ENCODE measurements around the gene PPARA.

Gene PPARA

GRCh38 chr22:46159212-46159611 lies 8.9 kb downstream of the PPARA start:
- no peak for DNase-seq (ENCODE audit: low read depth, low spot score)
- no peak for TF ChIP-seq CTCF (IDR thresholded peaks at IDR 0.05; ENCODE audit: low read depth, low read length)
- in situ Hi-C loops (cut with HindIII; ENCODE audit: low sequenced_read_pairs): no loop called here
- no peak overlapping the region for H3K4me3 ChIP-seq (ENCODE audit: low read depth, low read length)

- no peak overlapping the region for H3K4me3 ChIP-seq (ENCODE audit: low read depth, low read length)
- TF ChIP-seq CTCF (IDR thresholded peaks at IDR 0.05; ENCODE audit: low read depth, low read length): no peak
- in situ Hi-C loops (cut with HindIII; ENCODE audit: low sequenced_read_pairs): no loop called here
- DNase-seq (ENCODE audit: low read depth, low spot score): no peak
Measured at GRCh38 chr22:46159777-46160176, 9.5 kb downstream of the PPARA start.

- in situ Hi-C loops (cut with HindIII; ENCODE audit: low sequenced_read_pairs): no loop called here
- H3K4me3 ChIP-seq (ENCODE audit: low read depth, low read length): no peak overlapping the region
- DNase-seq (ENCODE audit: low read depth, low spot score): no peak
- TF ChIP-seq CTCF (IDR thresholded peaks at IDR 0.05; ENCODE audit: low read depth, low read length): no peak
Measured at GRCh38 chr22:46162285-46162684, 12.0 kb downstream of the PPARA start.

- H3K4me3 ChIP-seq (ENCODE audit: low read depth, low read length): no peak overlapping the region
- in situ Hi-C loops (cut with HindIII; ENCODE audit: low sequenced_read_pairs): no loop called here
- no peak for DNase-seq (ENCODE audit: low read depth, low spot score)
- no peak for TF ChIP-seq CTCF (IDR thresholded peaks at IDR 0.05; ENCODE audit: low read depth, low read length)
Measured at GRCh38 chr22:46162771-46163556, 12.6 kb downstream of the PPARA start.

GRCh38 chr22:46163557-46163888 lies 13.2 kb downstream of the PPARA start:
- no peak for DNase-seq (ENCODE audit: low read depth, low spot score)
- in situ Hi-C loops (cut with HindIII; ENCODE audit: low sequenced_read_pairs): no loop called here
- no peak for TF ChIP-seq CTCF (IDR thresholded peaks at IDR 0.05; ENCODE audit: low read depth, low read length)
- no peak overlapping the region for H3K4me3 ChIP-seq (ENCODE audit: low read depth, low read length)

GRCh38 chr22:46165977-46166376 lies 15.7 kb downstream of the PPARA start:
- no peak for DNase-seq (ENCODE audit: low read depth, low spot score)
- in situ Hi-C loops (cut with HindIII; ENCODE audit: low sequenced_read_pairs): no loop called here
- no peak overlapping the region for H3K4me3 ChIP-seq (ENCODE audit: low read depth, low read length)
- TF ChIP-seq CTCF (IDR thresholded peaks at IDR 0.05; ENCODE audit: low read depth, low read length): no peak

Data from astrocyte of the spinal cord (primary cell).